Kidney epithelial cell (primary cell): ENCODE data around the gene NCKAP1. TPM values are rescaled to one million over a fixed set of nuclear protein-coding genes. Genes with fewer than 3 reads are reported as not detected.

ENCODE experiments used
- DNase-seq: peaks from one replicate; pipeline ENCODE4 v3.0.0-alpha.2; 2010; ENCODE audit warnings: low read depth
- H3K27me3 ChIP-seq: 2 replicates; pipeline ENCODE4 v1.6.0; 2011; ENCODE audit warnings: low read length; ENCODE audit not compliant: control insufficient read depth, insufficient read depth
- H3K36me3 ChIP-seq: 2 replicates; pipeline ENCODE4 v1.5.1; 2011; ENCODE audit warnings: low read length; ENCODE audit not compliant: control insufficient read depth, insufficient read depth
- H3K4me3 ChIP-seq: 2 replicates; pipeline ENCODE4 v1.5.1; 2011; ENCODE audit warnings: low read depth, mild to moderate bottlenecking, control low read depth, low read length
- total RNA-seq: library from RNA; depleted of rRNA; stranded (reverse); fragments of >200 nt; gene quantifications from 2 replicates; pipeline ENCODE4 v1.2.3, GENCODE V29; 2015
- TF ChIP-seq, protein P1 (sequence below): IDR thresholded peaks from 2 replicates; pipeline ENCODE4 v1.5.1; 2011; ENCODE audit warnings: mild to moderate bottlenecking, moderate library complexity, low read length, control low read depth, inconsistent platforms; ENCODE audit not compliant: insufficient read depth, poor library complexity, severe bottlenecking

NCKAP1 gene
- total RNA-seq, 1 donor from 2014 or later, result 189 TPM

DNA sequence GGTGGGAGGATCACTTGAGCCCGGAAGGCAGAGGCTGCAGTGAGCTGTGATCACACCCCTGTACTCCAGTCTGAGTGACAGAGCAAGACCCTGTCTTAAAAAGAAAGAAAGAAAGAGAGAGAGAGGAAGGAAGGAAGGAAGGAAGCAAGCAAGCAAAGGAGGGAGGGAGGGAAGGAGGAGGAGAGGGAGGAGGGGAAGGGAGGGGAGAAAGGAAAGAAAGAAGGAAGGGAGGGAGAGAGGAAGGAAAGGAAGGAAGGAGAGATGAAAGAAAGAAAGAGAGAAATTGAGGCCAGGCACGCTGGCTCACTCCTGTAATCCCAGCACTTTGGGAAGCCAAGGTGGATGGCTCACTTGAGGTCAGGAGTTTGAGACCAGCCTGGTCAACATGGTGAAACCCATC lies 2.3 kb upstream of the NCKAP1 start:
- TF ChIP-seq, protein P1, sequence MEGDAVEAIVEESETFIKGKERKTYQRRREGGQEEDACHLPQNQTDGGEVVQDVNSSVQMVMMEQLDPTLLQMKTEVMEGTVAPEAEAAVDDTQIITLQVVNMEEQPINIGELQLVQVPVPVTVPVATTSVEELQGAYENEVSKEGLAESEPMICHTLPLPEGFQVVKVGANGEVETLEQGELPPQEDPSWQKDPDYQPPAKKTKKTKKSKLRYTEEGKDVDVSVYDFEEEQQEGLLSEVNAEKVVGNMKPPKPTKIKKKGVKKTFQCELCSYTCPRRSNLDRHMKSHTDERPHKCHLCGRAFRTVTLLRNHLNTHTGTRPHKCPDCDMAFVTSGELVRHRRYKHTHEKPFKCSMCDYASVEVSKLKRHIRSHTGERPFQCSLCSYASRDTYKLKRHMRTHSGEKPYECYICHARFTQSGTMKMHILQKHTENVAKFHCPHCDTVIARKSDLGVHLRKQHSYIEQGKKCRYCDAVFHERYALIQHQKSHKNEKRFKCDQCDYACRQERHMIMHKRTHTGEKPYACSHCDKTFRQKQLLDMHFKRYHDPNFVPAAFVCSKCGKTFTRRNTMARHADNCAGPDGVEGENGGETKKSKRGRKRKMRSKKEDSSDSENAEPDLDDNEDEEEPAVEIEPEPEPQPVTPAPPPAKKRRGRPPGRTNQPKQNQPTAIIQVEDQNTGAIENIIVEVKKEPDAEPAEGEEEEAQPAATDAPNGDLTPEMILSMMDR, result no peak
- H3K4me3 ChIP-seq, result no peak overlapping the region
- H3K27me3 ChIP-seq, result no peaks in the 10 kb centered on the region
- no peaks in the 10 kb centered on the region for H3K36me3 ChIP-seq
- DNase-seq, result no peak

DNA sequence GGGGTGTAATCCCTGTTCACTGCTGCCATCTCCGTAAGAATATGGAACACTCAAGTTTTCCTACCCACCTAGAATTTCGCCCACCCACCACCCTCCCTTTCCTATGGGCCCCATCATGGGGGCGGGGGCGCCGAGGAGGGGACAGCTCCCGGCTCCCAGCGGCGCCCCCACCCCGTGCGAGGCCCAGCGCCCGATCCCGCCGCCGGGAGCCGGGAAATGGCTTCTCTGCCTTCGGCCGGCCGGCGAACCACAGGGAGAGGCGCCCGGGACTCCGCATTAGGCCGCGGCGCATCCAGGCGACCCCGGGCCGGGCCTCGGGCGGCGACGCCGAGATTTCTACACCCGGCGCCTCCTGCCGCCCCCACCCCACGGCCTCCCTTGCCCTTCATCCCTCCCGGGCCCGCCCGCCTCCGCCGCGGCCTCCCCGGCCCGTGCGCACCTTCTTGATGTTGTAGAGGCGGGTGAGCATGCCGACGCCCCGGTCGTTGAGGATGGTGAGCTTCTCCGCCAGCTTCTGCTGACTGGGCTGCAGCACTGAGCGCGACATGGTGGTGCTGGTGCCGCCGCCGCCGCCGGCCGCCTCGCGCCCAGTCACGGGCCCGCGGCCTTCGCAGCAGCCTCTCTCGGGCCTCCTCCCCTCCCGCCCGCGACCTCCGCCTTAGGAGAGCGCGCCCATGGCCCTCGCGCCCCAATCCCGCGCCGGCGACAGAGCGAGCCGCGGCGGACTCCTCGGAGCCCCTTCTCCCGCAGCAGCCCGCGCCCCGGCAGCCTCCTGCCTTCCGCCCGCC lies 510 bp downstream of the NCKAP1 start:
- no peak for DNase-seq
- Histone ChIP-seq H3K4me3 (peak overlapping the region; percentile 86), H3K27me3 (no peaks in the 10 kb centered on the region), H3K36me3 (no peaks in the 10 kb centered on the region)
- TF ChIP-seq, protein P1, result no peak

DNA sequence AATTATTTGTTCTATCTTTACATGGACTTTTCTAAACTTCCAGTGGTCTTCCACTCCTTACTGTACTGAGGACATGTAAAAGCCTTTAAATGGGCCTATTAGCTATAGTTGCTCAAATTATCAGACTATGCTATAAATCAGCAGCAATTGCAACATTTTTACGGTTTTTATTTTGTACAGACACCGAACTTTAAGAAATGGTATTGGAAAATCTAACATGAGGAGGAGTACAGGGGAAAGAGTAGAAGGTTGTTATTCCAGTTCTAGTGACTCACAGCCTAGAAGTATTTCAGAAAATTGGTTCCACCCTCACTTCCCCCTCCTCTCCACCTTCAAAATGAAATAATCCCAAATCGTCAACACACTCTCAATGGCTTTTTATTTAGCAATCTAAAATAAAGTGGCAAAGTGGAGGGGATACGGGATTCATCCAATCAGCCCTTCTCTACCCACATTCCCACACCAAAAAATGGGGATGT lies 1.1 kb downstream of the NCKAP1 start:
- Histone ChIP-seq H3K4me3 (peak overlapping the region; percentile 86), H3K36me3 (no peaks in the 10 kb centered on the region), H3K27me3 (no peaks in the 10 kb centered on the region)
- no peak for DNase-seq
- TF ChIP-seq, protein P1, result no peak

DNA sequence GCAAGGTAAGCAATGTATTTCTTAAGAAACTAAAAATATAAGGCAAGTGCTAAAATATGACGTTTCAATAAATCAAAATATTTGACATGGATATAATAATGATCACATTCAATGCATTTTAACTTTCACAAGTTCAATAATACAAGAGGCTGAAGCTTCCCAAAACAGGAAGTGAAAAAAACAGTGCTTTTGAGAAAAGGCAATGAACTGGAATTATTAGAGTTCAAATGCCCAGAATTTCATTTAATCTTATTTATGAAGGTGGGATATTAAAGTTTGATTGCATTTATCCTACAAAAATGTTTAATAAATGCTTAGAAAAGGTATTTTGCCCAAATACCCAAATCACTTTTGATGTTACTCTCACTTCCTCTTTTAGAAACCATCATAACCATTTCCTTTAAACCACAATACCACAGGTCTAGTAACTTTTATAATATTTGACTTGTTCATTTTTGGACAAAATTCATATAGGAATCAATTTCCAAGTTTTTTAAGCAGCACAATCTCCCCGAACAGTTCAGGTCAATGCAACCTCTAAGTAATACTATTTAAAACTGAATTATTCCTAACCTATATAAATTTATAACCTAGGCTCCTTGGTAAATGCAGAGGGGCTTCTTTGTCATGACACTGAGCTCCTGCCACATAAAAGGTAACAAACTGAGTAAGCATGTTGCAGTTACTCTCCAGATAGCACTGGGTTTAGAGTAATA lies 2.1 kb downstream of the NCKAP1 start:
- DNase-seq, result no peak
- Histone ChIP-seq H3K4me3 (peak overlapping the region; percentile 86), H3K36me3 (no peaks in the 10 kb centered on the region), H3K27me3 (no peaks in the 10 kb centered on the region)
- TF ChIP-seq, protein P1, result no peak

DNA sequence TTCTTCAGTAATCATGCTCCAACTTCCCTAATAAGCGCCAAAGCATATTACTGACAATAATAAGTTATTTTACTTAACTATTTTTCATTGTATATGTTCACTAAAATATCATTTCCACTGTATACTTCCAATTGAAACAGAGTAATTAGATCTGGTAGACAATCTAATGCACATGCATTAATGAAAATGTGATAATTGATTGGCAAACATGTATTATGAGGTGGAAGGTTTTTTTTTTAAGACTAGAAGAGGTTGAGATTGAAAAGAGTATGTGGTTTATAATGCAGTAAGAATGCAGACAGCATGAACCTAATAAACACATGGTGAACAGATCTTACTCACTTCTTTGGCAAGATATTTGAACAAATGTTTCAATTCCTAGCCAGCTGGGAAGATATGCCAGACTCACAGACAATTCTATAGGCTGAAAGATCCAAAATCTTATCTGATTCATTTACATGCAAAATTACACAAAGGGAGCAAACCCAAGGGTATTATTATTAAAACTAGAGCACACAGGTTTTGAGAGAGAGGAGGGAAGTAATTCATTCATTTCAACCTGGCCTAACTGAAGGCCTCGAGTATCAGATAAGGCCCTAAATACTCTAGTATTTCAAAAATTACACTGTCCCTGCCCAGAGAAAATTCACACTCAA lies 2.8 kb downstream of the NCKAP1 start:
- H3K27me3 ChIP-seq, result no peaks in the 10 kb centered on the region
- no peak for DNase-seq
- peak overlapping the region; percentile 86 for H3K4me3 ChIP-seq
- H3K36me3 ChIP-seq, result no peaks in the 10 kb centered on the region
- TF ChIP-seq, protein P1, result no peak
